GM21576 (cell line): ENCODE measurements around the gene ENOSF1.
"Not testable (repeated sequence)": the region's sequence is repeated elsewhere in the genome, so short reads cannot be mapped to it uniquely, and the experiment has no call there.

Experiments
- ATAC-seq: cut with Tn5 transposase; IDR thresholded peaks from one replicate; pipeline ENCODE4 v1.9.1; 2021; ENCODE audit warnings: mild to moderate bottlenecking, moderate library complexity; ENCODE audit not compliant: unreplicated experiment

ENOSF1 gene

GRCh38 chr18:712401-713134 lies at the start of gene ENOSF1:
ENOSF1 (minus strand) TSS chr18:712630; CDS start chr18:712587, 43 bp downstream.
- ATAC-seq, result peak; percentile 82

- ATAC-seq, result not testable (repeated sequence)
These were observed 47.4 kb upstream of the ENOSF1 start for GRCh38 chr18:759864-760263.

- no peak for ATAC-seq
These were observed 43.1 kb upstream of the ENOSF1 start for GRCh38 chr18:755506-755905.

GRCh38 chr18:754656-755055 lies 42.2 kb upstream of the ENOSF1 start:
- ATAC-seq, result no peak

- ATAC-seq, result no peak
These were observed 38.0 kb upstream of the ENOSF1 start for GRCh38 chr18:750456-750855.

DNA sequence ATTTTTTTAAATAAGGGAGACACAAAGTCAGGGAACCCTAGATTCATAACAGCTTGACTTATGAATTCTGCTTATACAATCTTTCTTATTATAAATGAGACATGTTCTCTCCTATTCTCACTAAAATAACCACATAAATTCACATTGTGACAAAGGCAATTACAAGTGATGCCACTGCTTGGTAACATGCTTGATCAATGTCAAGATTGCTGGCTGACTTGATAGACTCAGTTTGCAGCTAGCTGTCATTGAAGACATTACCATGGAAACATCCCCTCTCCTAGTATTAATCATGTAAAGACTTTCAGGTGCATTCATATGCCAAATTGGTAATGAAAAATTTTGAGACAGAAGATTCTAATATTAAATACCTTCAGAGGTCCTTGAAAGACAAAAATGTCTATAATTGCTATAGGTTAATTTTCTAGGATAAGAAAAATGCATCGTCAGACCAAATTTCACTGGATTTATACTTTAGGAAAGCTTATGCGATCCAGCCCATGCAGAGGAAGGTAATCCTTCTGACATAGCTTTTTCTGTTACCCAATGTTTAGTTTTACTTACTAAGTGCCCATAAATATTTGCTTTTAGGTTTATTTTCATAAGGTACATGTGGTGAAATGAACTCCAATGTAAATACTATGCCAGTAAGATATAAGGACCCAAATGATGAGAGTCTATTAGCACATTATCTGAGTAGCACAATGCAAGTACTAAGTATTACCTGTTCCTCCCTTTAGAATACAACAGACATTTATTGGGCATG lies 32.6 kb upstream of the ENOSF1 start:
- ATAC-seq, result no peak

GRCh38 chr18:741931-742512 lies 29.6 kb upstream of the ENOSF1 start:
- no peak for ATAC-seq

DNA sequence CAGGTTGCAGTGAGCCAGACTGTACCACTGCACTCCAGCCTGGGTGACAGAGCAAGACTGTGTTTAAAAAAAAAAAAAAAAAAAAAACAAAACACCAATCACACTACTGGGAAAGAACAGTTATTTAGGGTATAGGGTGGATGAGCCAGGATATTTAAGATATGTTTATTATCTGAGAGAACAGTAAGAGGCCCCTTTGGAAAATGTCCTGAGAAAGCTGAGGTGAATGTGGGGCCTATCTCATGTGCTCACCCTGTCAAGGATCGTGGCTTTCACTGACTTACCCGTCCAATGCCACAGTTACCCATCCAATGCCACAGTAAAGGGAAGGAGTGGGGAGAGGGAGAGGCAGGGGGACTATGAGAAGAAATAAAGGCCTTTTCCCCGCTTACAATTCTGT lies 19.9 kb upstream of the ENOSF1 start:
- no peak for ATAC-seq

- ATAC-seq, result no peak
These were observed 18.8 kb upstream of the ENOSF1 start for GRCh38 chr18:731185-731584.

DNA sequence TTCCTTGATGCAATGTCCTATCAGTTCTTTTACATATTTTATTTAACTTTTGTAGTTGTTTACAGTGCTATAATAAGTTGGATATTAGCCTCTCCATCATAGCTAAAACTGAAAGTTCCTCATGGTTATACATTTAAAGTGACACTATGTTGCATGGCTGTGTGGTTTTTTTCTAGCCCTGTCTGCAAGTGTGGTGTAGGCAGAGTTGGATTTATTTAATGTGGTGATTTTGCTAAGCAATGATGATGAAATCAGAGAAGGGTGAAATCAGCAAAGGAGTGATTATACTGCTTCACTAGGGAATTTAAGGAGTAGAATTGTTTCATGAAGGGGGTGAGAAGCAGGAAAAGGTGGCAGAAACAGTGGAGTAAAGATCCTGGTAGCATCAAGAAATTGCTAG lies 18.3 kb upstream of the ENOSF1 start:
- ATAC-seq, result no peak

DNA sequence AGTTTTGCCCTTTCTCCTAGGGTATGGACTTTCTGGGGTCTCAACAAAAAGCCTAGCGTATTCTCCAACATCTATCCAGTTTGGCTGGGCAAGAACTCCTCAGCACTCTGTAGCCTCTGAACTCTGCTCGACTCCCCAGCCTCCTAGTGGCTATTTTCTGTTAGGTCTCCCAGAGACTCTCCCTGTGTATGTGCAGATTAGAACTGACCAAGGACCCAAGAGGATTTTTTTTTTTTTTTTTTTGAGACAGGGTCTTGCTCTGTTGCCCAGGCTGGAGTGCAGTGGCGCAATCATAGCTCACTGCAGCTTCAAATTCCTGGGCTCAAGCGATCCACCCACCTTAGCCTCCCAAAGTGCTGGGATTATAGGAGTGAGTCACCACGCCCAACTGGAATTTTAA lies 17.7 kb upstream of the ENOSF1 start:
- ATAC-seq, result not testable (repeated sequence)

- ATAC-seq, result no peak
These were observed 13.2 kb upstream of the ENOSF1 start for GRCh38 chr18:725646-726045.

- ATAC-seq, result no peak
These were observed 11.2 kb upstream of the ENOSF1 start for GRCh38 chr18:723541-724080.

DNA sequence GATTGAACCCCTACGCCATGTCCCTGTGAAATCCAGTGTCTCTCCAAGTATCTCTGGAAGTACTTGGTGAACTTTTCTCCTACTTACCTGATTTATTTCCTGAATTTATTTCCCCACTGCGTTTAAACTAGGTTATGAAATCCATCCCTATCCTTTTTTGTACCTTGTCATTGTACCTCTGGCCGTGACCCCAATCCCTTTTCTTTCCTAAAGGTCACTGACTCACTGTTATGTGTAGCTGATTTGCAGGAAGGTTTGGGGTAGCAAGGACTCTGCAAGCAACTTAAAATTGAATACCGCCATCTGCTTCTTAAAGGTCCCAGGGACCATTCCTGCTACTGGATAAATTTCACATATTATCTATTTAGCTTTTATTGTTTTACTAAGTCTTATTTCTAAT lies 4.6 kb upstream of the ENOSF1 start:
- ATAC-seq, result no peak

DNA sequence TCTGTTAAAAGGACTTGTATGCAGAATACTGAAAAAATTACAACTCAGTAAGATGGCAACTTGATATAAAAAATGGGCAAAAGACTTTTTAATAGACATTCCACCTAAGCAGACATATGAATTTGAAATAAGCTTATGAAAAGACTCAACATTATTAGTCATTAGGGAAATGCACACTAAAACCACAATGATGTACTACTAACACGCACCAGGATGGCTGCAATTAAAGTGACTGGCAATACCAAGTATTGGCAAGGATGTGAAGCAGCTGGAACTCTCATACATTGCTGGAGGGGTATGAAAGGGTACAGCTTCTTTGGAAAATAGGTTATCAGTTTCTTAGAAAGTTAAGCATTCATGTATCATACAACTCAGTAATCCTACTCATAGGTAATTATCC lies 3.2 kb upstream of the ENOSF1 start:
- ATAC-seq, result no peak

- ATAC-seq, result no peak
These were observed 683 bp upstream of the ENOSF1 start for GRCh38 chr18:713135-713490.

GRCh38 chr18:711657-712400 lies 601 bp downstream of the ENOSF1 start:
- peak; percentile 67 for ATAC-seq

DNA sequence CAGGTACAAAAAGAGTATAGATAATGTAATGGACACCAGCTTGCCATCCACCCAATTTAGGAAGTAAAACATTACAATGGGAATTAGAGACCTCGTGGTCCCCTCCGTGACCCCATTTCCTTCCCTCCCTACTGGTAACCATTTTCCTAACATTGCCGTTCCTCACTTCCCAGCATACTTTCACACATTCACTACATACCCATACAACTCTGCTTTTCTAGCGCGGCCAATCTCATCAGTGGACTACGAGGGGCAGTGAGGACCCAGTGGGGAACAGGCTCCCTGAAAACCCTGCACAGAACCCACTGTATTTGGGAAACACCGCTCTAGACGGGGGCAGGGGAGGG lies 1.1 kb downstream of the ENOSF1 start:
- ATAC-seq, result no peak

- no peak for ATAC-seq
These were observed 1.8 kb downstream of the ENOSF1 start for GRCh38 chr18:710418-711300.

DNA sequence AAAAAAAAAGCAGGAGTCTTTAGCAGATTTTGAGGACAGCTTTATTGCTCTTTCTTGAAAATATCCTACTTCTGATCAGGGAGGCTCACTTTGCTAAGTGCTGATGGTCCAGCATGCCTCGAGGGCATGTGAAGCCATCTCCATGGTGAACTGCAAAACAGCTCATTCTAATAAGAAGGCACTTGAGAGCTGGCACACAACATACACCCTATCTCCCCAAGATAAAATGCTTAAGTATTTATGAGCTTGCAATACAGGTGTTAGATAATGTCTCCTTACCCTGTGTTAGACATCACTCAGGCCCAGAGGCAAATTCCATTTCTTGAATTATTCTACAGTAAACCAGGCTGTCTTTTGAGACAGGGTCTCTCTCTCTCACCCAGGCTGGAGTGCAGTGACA lies 2.7 kb downstream of the ENOSF1 start:
- ATAC-seq, result no peak
